Central memory CD8-positive, alpha-beta T cell (primary cell): ENCODE results near the gene MBTPS2.
A peak's percentile ranks its signal among the peaks of the same experiment; 100 is the strongest.

Experiments used
- ATAC-seq: fragments of 150-1000 bp; cut with Tn5 transposase; replicated peaks from 2 replicates; pipeline ENCODE4 v1.10.0; 2022; ENCODE audit warnings: mild to moderate bottlenecking, moderate FRiP score, moderate number of reproducible peaks; ENCODE audit not compliant: poor library complexity, severe bottlenecking; ENCODE audit errors: extremely low read depth
- DNase-seq, 2 donors: peaks; one replicate each; pipeline ENCODE4 v3.0.0; 2021; ENCODE audit warnings: low spot score in 2 of 2
- H3K27ac Mint-ChIP-seq: one replicate; pipeline ENCODE4 v1.8.0; 2022; ENCODE audit warnings: low read depth, mild to moderate bottlenecking, moderate library complexity, mixed read lengths
- H3K27me3 Mint-ChIP-seq: one replicate; pipeline ENCODE4 v1.8.0; 2022; ENCODE audit warnings: mixed read lengths
- H3K36me3 Mint-ChIP-seq: one replicate; pipeline ENCODE4 v1.8.0; 2022; ENCODE audit warnings: mild to moderate bottlenecking, moderate library complexity, mixed read lengths; ENCODE audit not compliant: insufficient read depth
- H3K4me1 Mint-ChIP-seq: one replicate; pipeline ENCODE4 v1.8.0; 2022; ENCODE audit warnings: mixed read lengths
- H3K4me3 Mint-ChIP-seq: one replicate; pipeline ENCODE4 v1.8.0; 2022; ENCODE audit warnings: mild to moderate bottlenecking, moderate library complexity, mixed read lengths
- H3K9me3 Mint-ChIP-seq: one replicate; pipeline ENCODE4 v1.8.0; 2022; ENCODE audit warnings: mixed read lengths

Gene MBTPS2

GRCh38 chrX:21926527-21927278 lies 87.3 kb downstream of the MBTPS2 start:
- Mint-ChIP-seq H3K27ac (no peak overlapping the region), H3K9me3 (peaks cover 6% of the 10 kb centered on the region), H3K27me3 (no peaks in the 10 kb centered on the region), H3K36me3 (no peaks in the 10 kb centered on the region), H3K4me1 (peaks cover 3% of the 10 kb centered on the region), H3K4me3 (no peak overlapping the region)
- ATAC-seq (no peak), DNase-seq (no peak)

GRCh38 chrX:21929209-21929608 lies 89.8 kb downstream of the MBTPS2 start:
- DNase-seq: no peak
- Mint-ChIP-seq H3K9me3 (peaks cover 6% of the 10 kb centered on the region), H3K4me1 (peaks cover 3% of the 10 kb centered on the region), H3K27me3 (no peaks in the 10 kb centered on the region), H3K4me3 (no peak overlapping the region), H3K27ac (peak overlapping the region; percentile 1), H3K36me3 (no peaks in the 10 kb centered on the region)
- ATAC-seq: no peak

DNA sequence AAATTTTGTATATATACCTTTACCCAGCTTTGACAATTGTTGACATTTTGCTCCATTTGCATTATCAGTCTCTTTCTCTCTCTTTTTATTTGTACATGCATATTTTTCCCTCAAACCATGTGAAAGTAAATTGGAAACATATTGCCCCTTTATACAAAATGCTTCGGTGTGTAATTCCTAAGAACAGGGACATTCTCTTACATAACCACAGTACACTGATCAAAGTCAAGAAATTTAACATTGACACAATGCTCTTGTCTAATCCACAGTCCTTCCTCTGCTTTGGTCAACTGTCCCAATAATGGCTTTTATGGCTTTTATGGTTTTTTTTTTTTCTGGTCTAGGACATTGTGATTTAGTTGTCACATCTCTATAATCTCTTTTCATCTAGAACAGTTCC lies 91.6 kb downstream of the MBTPS2 start:
- Mint-ChIP-seq H3K36me3 (no peaks in the 10 kb centered on the region), H3K27me3 (no peaks in the 10 kb centered on the region), H3K4me1 (peaks cover 3% of the 10 kb centered on the region), H3K9me3 (peaks cover 6% of the 10 kb centered on the region), H3K4me3 (no peak overlapping the region), H3K27ac (no peak overlapping the region)
- no peak for ATAC-seq
- no peak for DNase-seq

DNA sequence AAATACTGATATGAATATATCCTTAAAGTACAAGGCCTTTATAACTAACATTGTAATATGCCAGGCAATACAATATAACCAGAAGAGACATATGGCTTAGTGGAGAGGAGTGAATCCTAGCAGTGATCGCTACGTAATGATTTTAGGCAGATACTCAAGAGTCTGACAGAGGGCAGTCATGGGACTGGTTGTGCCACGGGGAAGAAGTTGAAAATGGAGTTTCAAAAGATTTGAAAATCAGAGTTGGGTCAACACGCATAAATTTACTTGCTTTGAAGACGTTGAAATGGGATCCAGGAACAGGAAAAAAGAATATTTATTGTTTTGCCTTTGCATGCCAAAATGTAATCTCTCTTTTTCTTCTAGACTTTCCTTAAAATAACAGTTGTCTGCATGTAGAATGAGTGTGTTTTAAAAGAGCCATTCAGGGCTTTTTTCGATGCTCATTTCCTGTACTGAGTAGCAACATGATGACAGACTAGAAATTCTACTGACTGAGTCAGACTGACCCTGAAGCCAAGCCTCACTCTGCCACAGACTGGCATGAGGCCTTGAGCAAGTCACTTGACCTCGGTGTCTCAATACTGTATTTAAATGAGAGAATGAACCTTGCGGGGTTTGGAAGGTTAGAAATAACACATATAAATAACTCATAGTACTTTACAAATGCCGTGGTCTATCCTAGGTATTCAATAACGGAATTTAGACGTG lies 93.0 kb downstream of the MBTPS2 start:
- no peaks in the 10 kb centered on the region for H3K27me3 Mint-ChIP-seq
- DNase-seq: no peak
- H3K4me1 Mint-ChIP-seq: peaks cover 3% of the 10 kb centered on the region
- H3K4me3 Mint-ChIP-seq: no peak overlapping the region
- peaks cover 6% of the 10 kb centered on the region for H3K9me3 Mint-ChIP-seq
- no peak for ATAC-seq
- H3K27ac Mint-ChIP-seq: no peak overlapping the region
- no peaks in the 10 kb centered on the region for H3K36me3 Mint-ChIP-seq

DNA sequence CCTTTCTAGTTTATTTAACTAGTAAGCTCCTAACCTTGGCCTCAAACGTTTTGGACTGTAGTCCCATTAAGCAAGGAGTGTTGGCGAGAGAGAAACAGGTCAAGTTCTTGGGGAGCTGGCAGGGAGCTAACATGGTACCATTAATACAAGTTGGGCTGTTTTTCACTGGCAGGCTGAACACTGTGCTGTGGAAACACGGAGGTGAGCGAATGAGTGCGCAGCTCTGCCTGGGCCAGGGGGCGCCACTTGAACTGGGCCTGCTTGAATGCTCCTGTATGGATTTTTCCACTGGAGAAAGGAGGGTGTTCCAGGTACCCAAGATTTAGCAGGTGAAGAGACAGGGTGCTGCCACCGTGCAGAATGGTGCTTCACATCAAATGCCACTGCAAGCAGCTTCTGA lies 93.7 kb downstream of the MBTPS2 start:
- Mint-ChIP-seq H3K36me3 (no peaks in the 10 kb centered on the region), H3K27me3 (no peaks in the 10 kb centered on the region), H3K4me1 (peaks cover 3% of the 10 kb centered on the region), H3K27ac (no peak overlapping the region), H3K9me3 (peaks cover 6% of the 10 kb centered on the region), H3K4me3 (no peak overlapping the region)
- ATAC-seq (no peak), DNase-seq (no peak)

DNA sequence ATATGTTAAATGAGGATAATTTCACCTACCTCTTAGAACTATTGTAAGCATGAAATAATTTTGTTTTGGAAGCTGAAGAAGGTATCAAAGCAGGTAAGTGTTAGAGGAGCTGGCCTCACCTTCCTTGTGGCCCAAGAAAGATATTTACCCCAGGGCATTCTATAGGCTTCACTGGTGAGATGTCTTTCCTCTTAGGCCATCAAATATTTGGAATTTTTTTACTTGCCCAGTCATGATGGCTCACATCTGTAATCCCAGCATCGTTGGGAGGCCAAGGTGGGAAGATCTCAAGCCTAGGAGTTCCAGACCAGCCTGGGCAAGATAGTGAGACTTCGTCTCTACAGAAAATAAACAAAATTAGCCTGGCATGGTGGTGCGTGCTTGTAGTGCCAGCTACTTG lies 95.0 kb downstream of the MBTPS2 start:
- Mint-ChIP-seq H3K4me3 (no peak overlapping the region), H3K27me3 (no peaks in the 10 kb centered on the region), H3K9me3 (no peaks in the 10 kb centered on the region), H3K27ac (no peak overlapping the region), H3K4me1 (peaks cover 3% of the 10 kb centered on the region), H3K36me3 (no peaks in the 10 kb centered on the region)
- ATAC-seq: no peak
- no peak for DNase-seq
